Smooth muscle cell (in vitro differentiated cells): ENCODE data around the gene BAZ1A. TPM values are rescaled to one million over a fixed set of nuclear protein-coding genes. Genes with fewer than 3 reads are reported as not detected.

Experiments
- DNase-seq: peaks from one replicate; lab custom pipeline; 2025; ENCODE audit not compliant: unreplicated experiment; lab: John Stamatoyannopoulos, UW
- H2AFZ ChIP-seq: fragments of 200-600 bp; sonication (generic); 2 replicates; pipeline ENCODE4 v1.6.0; 2016; ENCODE audit warnings: antibody characterized with exemption, low read depth, mild to moderate bottlenecking
- H3F3A ChIP-seq: fragments of 200-600 bp; sonication (generic); 2 replicates; pipeline ENCODE4 v1.6.0; 2017; ENCODE audit warnings: antibody characterized with exemption, low read depth
- H3K27ac ChIP-seq: fragments of 200-600 bp; sonication (generic); 2 replicates; pipeline ENCODE4 v1.5.1; 2016; ENCODE audit warnings: low read depth, mild to moderate bottlenecking
- H3K27me3 ChIP-seq: fragments of 200-600 bp; sonication (generic); 2 replicates; pipeline ENCODE4 v1.6.1; 2016; ENCODE audit warnings: low read depth, mild to moderate bottlenecking
- H3K36me3 ChIP-seq: fragments of 200-600 bp; sonication (generic); 2 replicates; pipeline ENCODE4 v1.5.1; 2016; ENCODE audit warnings: low read depth
- H3K4me1 ChIP-seq: fragments of 200-600 bp; sonication (generic); 2 replicates; pipeline ENCODE4 v1.5.1; 2016; ENCODE audit warnings: low read depth
- H3K4me2 ChIP-seq: fragments of 200-600 bp; sonication (generic); 2 replicates; pipeline ENCODE4 v1.6.0; 2016; ENCODE audit warnings: mild to moderate bottlenecking
- H3K4me3 ChIP-seq: fragments of 200-600 bp; sonication (generic); 2 replicates; pipeline ENCODE4 v1.5.1; 2016; ENCODE audit warnings: mild to moderate bottlenecking
- H3K79me2 ChIP-seq: fragments of 200-600 bp; sonication (generic); 2 replicates; pipeline ENCODE4 v1.6.0; 2016; ENCODE audit warnings: low read depth, mild to moderate bottlenecking
- H3K9ac ChIP-seq: fragments of 200-600 bp; sonication (generic); 2 replicates; pipeline ENCODE4 v1.6.0; 2016; ENCODE audit warnings: low read depth
- H3K9me3 ChIP-seq: fragments of 200-600 bp; sonication (generic); replicated peaks from 2 replicates; pipeline ENCODE4 v1.5.1; 2016; ENCODE audit warnings: low read depth
- H4K20me1 ChIP-seq: fragments of 200-600 bp; sonication (generic); 2 replicates; pipeline ENCODE4 v1.6.0; 2016; ENCODE audit warnings: low read depth
- CTCF ChIP-seq: fragments of 200-600 bp; sonication (generic); IDR thresholded peaks from 2 replicates; pipeline ENCODE4 v1.5.1; 2017; ENCODE audit warnings: borderline replicate concordance, mild to moderate bottlenecking, antibody characterized with exemption; ENCODE audit not compliant: insufficient read depth, poor library complexity, severe bottlenecking
- WGBS: methylation state at CpG from one replicate; pipeline ENCODE4 v1.1.7; 2016; ENCODE audit warnings: low lambda C conversion rate; 5-methylcytosine and 5-hydroxymethylcytosine counted together
- polyA plus RNA-seq: library from polyadenylated mRNA; unstranded; fragments of >200 nt; fragmentation: Nextera tagmentation; extraction: Ambion mirVana; gene quantifications from 2 replicates; pipeline ENCODE4 v1.2.1, GENCODE V29; 2016
- total RNA-seq: library from RNA; depleted of rRNA; stranded (reverse); fragments of >200 nt; gene quantifications from 2 replicates; pipeline ENCODE4 v1.2.3, GENCODE V29; 2014

The BAZ1A gene
- total and polyA plus RNA-seq, 2 experiments from 2014 or later: 12.4 to 21.7 TPM

GRCh38 chr14:34912966-34913365, 37.8 kb upstream of the BAZ1A start:
- no peaks in the 10 kb centered on the region for H4K20me1 ChIP-seq
- no peaks in the 10 kb centered on the region for H3K79me2 ChIP-seq
- no peak overlapping the region for H3K27ac ChIP-seq
- H3K4me1 ChIP-seq: no peaks in the 10 kb centered on the region
- H3K4me2 ChIP-seq: no peak overlapping the region
- H2AFZ ChIP-seq: no peak overlapping the region
- DNase-seq: no peak
- H3K4me3 ChIP-seq: no peak overlapping the region
- H3K36me3 ChIP-seq: no peaks in the 10 kb centered on the region
- 84% methylated on average over 8 of the region's 8 CpGs for WGBS
- no peak for TF ChIP-seq CTCF
- H3K9me3 ChIP-seq: no peaks in the 10 kb centered on the region
- H3K9ac ChIP-seq: no peak overlapping the region
- H3F3A ChIP-seq: no peaks in the 10 kb centered on the region
- H3K27me3 ChIP-seq: no peaks in the 10 kb centered on the region

GRCh38 chr14:34912182-34912581, 37.0 kb upstream of the BAZ1A start:
- TF ChIP-seq CTCF: no peak
- WGBS: 72% methylated on average over 3 of the region's 3 CpGs

GRCh38 chr14:34911209-34912150, 36.3 kb upstream of the BAZ1A start:
- TF ChIP-seq CTCF: no peak
- Histone ChIP-seq H4K20me1 (no peaks in the 10 kb centered on the region), H3K36me3 (no peaks in the 10 kb centered on the region), H3K27me3 (no peaks in the 10 kb centered on the region), H3K4me2 (no peak overlapping the region), H3K9ac (no peak overlapping the region), H3K9me3 (no peaks in the 10 kb centered on the region), H3K4me3 (no peak overlapping the region), H3K79me2 (no peaks in the 10 kb centered on the region), H3K4me1 (no peaks in the 10 kb centered on the region), H3F3A (no peaks in the 10 kb centered on the region), H2AFZ (no peak overlapping the region), H3K27ac (no peak overlapping the region)
- WGBS: 89% methylated on average over 6 of the region's 6 CpGs
- no peak for DNase-seq

More at GRCh38 chr14:34912182-34912581, 37.0 kb upstream of the BAZ1A start:
- no peak overlapping the region for H2AFZ ChIP-seq
- H3K4me2 ChIP-seq: no peak overlapping the region
- no peaks in the 10 kb centered on the region for H3K4me1 ChIP-seq
- H3K9me3 ChIP-seq: no peaks in the 10 kb centered on the region
- no peaks in the 10 kb centered on the region for H3K27me3 ChIP-seq
- H3K9ac ChIP-seq: no peak overlapping the region
- no peaks in the 10 kb centered on the region for H4K20me1 ChIP-seq
- no peaks in the 10 kb centered on the region for H3K36me3 ChIP-seq
- no peak for DNase-seq
- no peak overlapping the region for H3K27ac ChIP-seq
- no peak overlapping the region for H3K4me3 ChIP-seq
- H3F3A ChIP-seq: no peaks in the 10 kb centered on the region
- no peaks in the 10 kb centered on the region for H3K79me2 ChIP-seq
